T-cell (primary cell): ENCODE results near the gene ENPP1. TPM values are rescaled to one million over a fixed set of nuclear protein-coding genes. Genes with fewer than 3 reads are reported as not detected.

Experiments
- ATAC-seq, 4 experiments: fragments of 200-7000 bp in 3 of 4; fragments of 150-1000 bp in 1 of 4; cut with Tn5 transposase; replicated peaks in 1 of 4; 1 replicate in 3 of 4; 2 replicates in 1 of 4; pipeline ENCODE4 v1.10.0; 2021; ENCODE audit warnings: moderate library complexity in 3 of 4, mild to moderate bottlenecking in 2 of 4, moderate number of reproducible peaks in 1 of 4
- CTCF ChIA-PET, 2 donors: fragments of 300-600 bp; sonication (Branson Sonifier 250); formaldehyde crosslinking; loops; one replicate each; lab custom pipeline; 2022; ENCODE audit warnings: antibody characterized with exemption in 2 of 2; lab: Charles Lee
- POLR2A ChIA-PET, 2 donors: fragments of 300-600 bp; sonication (Branson Sonifier 250); formaldehyde crosslinking; loops; one replicate each; lab custom pipeline; 2022; ENCODE audit warnings: antibody characterized with exemption in 2 of 2; lab: Charles Lee
- DNase-seq, 35 experiments: peaks; one replicate each; pipeline versions ENCODE4 v3.0.0 to v3.0.0-alpha.2; 2013 to 2023
- H3K27ac ChIP-seq: one replicate; pipeline ENCODE4 v1.5.1; 2013; ENCODE audit warnings: low read length
- H3K27me3 ChIP-seq, 2 experiments: replicated peaks in 1 of 2; 1 replicate in 1 of 2; 2 replicates in 1 of 2; pipeline versions ENCODE4 v1.6.1 to v1.7.0; 2013; ENCODE audit warnings: low read length in 1 of 2, mixed read lengths in 1 of 2; ENCODE audit not compliant: control insufficient read depth in 2 of 2, insufficient read depth in 2 of 2; ENCODE audit errors: extremely low read depth in 1 of 2
- H3K36me3 ChIP-seq, 2 donors: 1 replicate in 1 of 2; 2 replicates in 1 of 2; pipeline versions ENCODE4 v1.6.1 to v1.7.0; 2013; ENCODE audit warnings: low read length in 1 of 2; ENCODE audit not compliant: control insufficient read depth in 2 of 2, insufficient read depth in 1 of 2; ENCODE audit errors: extremely low read depth in 1 of 2
- H3K4me1 ChIP-seq, 2 experiments: 1 replicate in 1 of 2; 2 replicates in 1 of 2; pipeline versions ENCODE4 v1.6.1 to v1.7.0; 2013; ENCODE audit warnings: low read length in 2 of 2, mixed read lengths in 1 of 2; ENCODE audit not compliant: insufficient read depth in 2 of 2, control insufficient read depth in 1 of 2; ENCODE audit errors: extremely low read depth in 1 of 2
- H3K4me3 ChIP-seq, 2 donors: 1 replicate in 1 of 2; 2 replicates in 1 of 2; pipeline versions ENCODE4 v1.5.1 to v1.7.0; 2013; ENCODE audit warnings: mild to moderate bottlenecking in 2 of 2, low read length in 1 of 2, moderate library complexity in 1 of 2; ENCODE audit not compliant: control insufficient read depth in 1 of 2; ENCODE audit errors: extremely low read depth in 1 of 2
- H3K9me3 ChIP-seq: 2 replicates; pipeline ENCODE4 v1.7.0; 2013
- H3K27ac Mint-ChIP-seq, 2 donors: one replicate each; pipeline ENCODE4 v1.8.0; 2020 to 2021; ENCODE audit warnings: mild to moderate bottlenecking in 2 of 2, mixed read lengths in 2 of 2
- H3K27me3 Mint-ChIP-seq, 2 donors: one replicate each; pipeline ENCODE4 v1.8.0; 2021 to 2022; ENCODE audit warnings: mixed read lengths in 2 of 2
- H3K36me3 Mint-ChIP-seq: one replicate; pipeline ENCODE4 v1.8.0; 2021; ENCODE audit warnings: mixed read lengths
- H3K4me1 Mint-ChIP-seq, 3 donors: one replicate each; pipeline ENCODE4 v1.8.0; 2020 to 2022; ENCODE audit warnings: mixed read lengths in 3 of 3, mild to moderate bottlenecking in 1 of 3
- H3K4me3 Mint-ChIP-seq, 3 donors: one replicate each; pipeline ENCODE4 v1.8.0; 2020 to 2022; ENCODE audit warnings: mild to moderate bottlenecking in 3 of 3, mixed read lengths in 3 of 3, moderate library complexity in 3 of 3
- H3K9me3 Mint-ChIP-seq, 3 donors: one replicate each; pipeline ENCODE4 v1.8.0; 2020 to 2022; ENCODE audit warnings: mixed read lengths in 3 of 3
- WGBS: methylation state at CpG from one replicate; pipeline ENCODE4 v1.1.5; 2013; ENCODE audit warnings: missing lambda C conversion rate; ENCODE audit not compliant: insufficient coverage; 5-methylcytosine and 5-hydroxymethylcytosine counted together
- total RNA-seq, 35 experiments: library from RNA in 6 of 35; stranded (reverse) in 6 of 35; fragments of 120-200 nt in 1 of 35; gene quantifications; one replicate each; pipeline versions ENCODE4 v1.2.1 to v1.2.4 and lab custom pipeline; 2013 to 2026

Gene ENPP1
- total RNA-seq, 5 donors from 2014 or later (not counting 1 experiment from before 2014, with no cell fraction given): 0.15 to 0.47 (median 0.35) TPM

DNA sequence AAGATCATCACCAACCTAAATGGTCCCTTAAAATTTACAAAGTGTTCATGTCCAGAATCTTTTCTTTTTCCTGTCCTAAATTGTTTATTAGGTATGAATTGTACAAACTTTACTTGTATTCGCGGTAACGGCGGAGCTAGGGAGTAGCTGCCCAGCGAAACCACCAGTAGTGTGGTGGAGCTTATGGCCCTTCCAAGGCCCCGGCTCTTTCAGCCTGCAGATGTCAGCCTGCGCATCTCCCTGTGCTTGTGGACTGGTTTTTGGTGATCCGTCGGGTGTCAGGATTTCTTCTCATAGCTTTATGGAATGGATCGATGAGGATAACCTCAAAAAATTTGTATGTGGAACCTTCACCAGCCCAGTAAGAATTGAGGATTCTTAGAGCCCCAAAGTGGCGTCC lies 27.2 kb upstream of the ENPP1 start:
- Histone ChIP-seq H3K9me3 (no peaks in the 10 kb centered on the region), H3K27me3 (peaks cover 0 to 8% of the 10 kb centered on the region in 2 experiments), H3K36me3 (no peaks in the 10 kb centered on the region), H3K4me3 (no peak overlapping the region), H3K4me1 (no peaks in the 10 kb centered on the region), H3K27ac (no peak overlapping the region)
- Mint-ChIP-seq H3K27me3 (peaks cover 9 to 20% of the 10 kb centered on the region in 2 donors), H3K9me3 (no peaks in the 10 kb centered on the region), H3K4me1 (no peaks in the 10 kb centered on the region), H3K27ac (no peak overlapping the region), H3K4me3 (no peak overlapping the region), H3K36me3 (no peaks in the 10 kb centered on the region)
- ChIA-PET CTCF (no interaction called here), POLR2A (interaction anchor here in 1 of 2 donors (0.6 kb wide), 1 partner anchor 57 kb away, joined by 11 read pairs; no protein-coding TSS in a partner anchor)
- ATAC-seq: no peak
- WGBS: 81% methylated on average over 9 of the region's 11 CpGs
- no peak for DNase-seq

DNA sequence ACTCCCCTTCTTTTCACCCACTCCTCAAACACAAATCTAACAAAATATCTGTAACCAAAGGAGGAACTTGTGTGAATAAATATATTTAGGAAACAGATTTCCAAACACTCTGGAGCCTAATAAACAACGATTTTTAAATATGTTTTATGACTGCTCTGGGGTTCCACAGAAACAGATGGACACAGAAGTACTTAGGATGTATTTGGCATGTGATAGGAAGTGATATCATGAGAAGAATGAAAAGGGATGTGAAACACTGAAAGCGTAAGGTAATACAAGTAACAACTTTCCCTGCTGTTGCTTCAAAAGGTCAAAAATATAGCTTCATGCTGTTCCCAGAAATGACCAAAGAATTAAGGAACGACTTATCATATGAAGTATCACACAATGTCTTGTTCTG lies 26.1 kb upstream of the ENPP1 start:
- Mint-ChIP-seq H3K27me3 (peaks cover 9 to 20% of the 10 kb centered on the region in 2 donors), H3K9me3 (no peaks in the 10 kb centered on the region), H3K4me3 (no peak overlapping the region), H3K4me1 (no peaks in the 10 kb centered on the region), H3K27ac (no peak overlapping the region), H3K36me3 (no peaks in the 10 kb centered on the region)
- H3K4me3 ChIP-seq: no peak overlapping the region
- H3K36me3 ChIP-seq: no peaks in the 10 kb centered on the region
- H3K4me1 ChIP-seq: no peaks in the 10 kb centered on the region
- WGBS: 75% methylated on average over 2 of the region's 3 CpGs
- ChIA-PET POLR2A (interaction anchor here in 1 of 2 donors (0.6 kb wide), 1 partner anchor 841 kb away, joined by 3 read pairs; no protein-coding TSS in a partner anchor), CTCF (interaction anchor here in 1 of 2 donors (0.7 kb wide), 1 partner anchor 151 kb away, joined by 6 read pairs; no protein-coding TSS in a partner anchor)
- peaks cover 0 to 8% of the 10 kb centered on the region in 2 experiments for H3K27me3 ChIP-seq
- ATAC-seq (no peak), DNase-seq (no peak)
- H3K9me3 ChIP-seq: no peaks in the 10 kb centered on the region
- H3K27ac ChIP-seq: no peak overlapping the region

DNA sequence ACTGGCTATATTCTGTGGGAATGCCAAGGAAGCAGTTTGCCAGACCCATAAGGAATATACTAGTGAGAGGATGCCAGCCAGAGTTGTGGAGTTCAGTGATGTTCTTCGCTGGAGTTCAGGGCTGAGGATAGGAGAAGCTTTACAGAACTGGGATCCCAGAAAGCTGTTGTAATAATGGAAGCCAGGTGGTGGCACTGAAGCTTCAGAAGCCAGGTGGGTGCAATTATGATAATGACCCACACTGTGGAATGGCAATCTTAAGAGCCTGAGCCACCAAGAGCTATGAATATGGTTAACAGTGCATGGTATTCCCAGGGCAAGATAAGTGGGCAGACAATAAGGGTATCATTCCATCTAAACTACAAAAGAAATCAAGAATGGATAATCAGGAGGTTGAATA lies 25.1 kb upstream of the ENPP1 start:
- CTCF ChIA-PET: interaction anchor here in 1 of 2 donors (0.6 kb wide), 1 partner anchor 134 kb away, joined by 4 read pairs; no protein-coding TSS in a partner anchor
- no peak overlapping the region for H3K27ac ChIP-seq
- 75% methylated on average over 1 of the region's 1 CpG for WGBS

DNA sequence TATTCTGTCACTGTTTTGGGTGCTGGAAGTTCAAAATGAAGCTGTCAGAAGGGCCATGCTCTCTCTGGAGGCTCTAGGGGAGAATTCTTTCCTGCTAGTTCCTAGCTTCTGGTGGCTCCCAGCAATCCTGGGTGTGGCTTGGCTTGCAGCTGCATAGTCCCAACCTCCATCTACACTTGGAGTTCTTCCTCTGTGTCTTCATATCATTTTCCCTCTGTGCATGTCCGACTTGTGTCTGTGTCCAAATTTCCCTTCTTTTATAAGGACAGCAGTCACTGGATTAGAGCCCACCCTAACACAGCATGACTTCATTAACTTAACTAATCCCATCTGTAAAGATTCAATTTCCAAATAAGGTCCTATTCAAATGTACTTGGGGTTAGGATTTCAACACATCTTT lies 23.3 kb upstream of the ENPP1 start:
- peaks cover 0 to 6% (median 4%) of the 10 kb centered on the region in 3 donors for H3K4me1 Mint-ChIP-seq
- no peak overlapping the region for H3K27ac ChIP-seq
- ATAC-seq (no peak), DNase-seq (no peak)
- no peak overlapping the region for H3K27ac Mint-ChIP-seq
- peaks cover 9 to 12% of the 10 kb centered on the region in 2 donors for H3K27me3 Mint-ChIP-seq
- peaks cover 0 to 6% of the 10 kb centered on the region in 2 experiments for H3K27me3 ChIP-seq
- ChIA-PET POLR2A (no interaction called here), CTCF (no interaction called here)
- no CpG with 5 or more reads among the region's 1 CpG for WGBS
- H3K9me3 ChIP-seq: no peaks in the 10 kb centered on the region
- no peaks in the 10 kb centered on the region for H3K36me3 Mint-ChIP-seq
- H3K4me3 Mint-ChIP-seq: no peak overlapping the region
- H3K4me1 ChIP-seq: no peaks in the 10 kb centered on the region
- H3K36me3 ChIP-seq: no peaks in the 10 kb centered on the region
- no peak overlapping the region for H3K4me3 ChIP-seq
- no peaks in the 10 kb centered on the region for H3K9me3 Mint-ChIP-seq

More for the DNA sequence above, 25.1 kb upstream of the ENPP1 start:
- H3K4me1 Mint-ChIP-seq: no peaks in the 10 kb centered on the region
- ATAC-seq (no peak), DNase-seq (no peak)
- peaks cover 9 to 20% of the 10 kb centered on the region in 2 donors for H3K27me3 Mint-ChIP-seq
- Histone ChIP-seq H3K4me1 (no peaks in the 10 kb centered on the region), H3K27me3 (peaks cover 0 to 7% of the 10 kb centered on the region in 2 experiments), H3K4me3 (no peak overlapping the region), H3K9me3 (no peaks in the 10 kb centered on the region), H3K36me3 (no peaks in the 10 kb centered on the region)
- no peaks in the 10 kb centered on the region for H3K36me3 Mint-ChIP-seq
- no peaks in the 10 kb centered on the region for H3K9me3 Mint-ChIP-seq
- H3K4me3 Mint-ChIP-seq: no peak overlapping the region
- POLR2A ChIA-PET: no interaction called here
- H3K27ac Mint-ChIP-seq: no peak overlapping the region

DNA sequence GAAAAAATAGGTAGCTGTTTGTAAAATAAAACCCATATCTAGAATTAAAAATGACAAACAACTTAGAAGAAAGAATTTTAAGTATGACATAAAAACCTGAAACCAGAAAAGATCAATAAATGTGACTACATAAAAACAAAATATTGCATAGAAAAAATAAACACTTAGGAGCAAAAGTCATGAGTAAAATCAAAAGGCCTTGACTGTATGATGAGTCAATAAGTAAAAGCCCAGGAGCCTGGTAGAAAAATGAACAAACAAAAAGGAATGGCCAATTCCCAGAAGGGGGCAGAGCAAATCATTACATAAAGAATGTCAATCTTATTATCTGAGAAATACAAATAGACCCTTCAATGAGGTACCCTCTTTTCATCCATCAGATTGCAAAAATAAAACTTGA lies 20.7 kb upstream of the ENPP1 start:
- POLR2A ChIA-PET: no interaction called here
- no peaks in the 10 kb centered on the region for H3K36me3 Mint-ChIP-seq
- ATAC-seq: no peak

DNA sequence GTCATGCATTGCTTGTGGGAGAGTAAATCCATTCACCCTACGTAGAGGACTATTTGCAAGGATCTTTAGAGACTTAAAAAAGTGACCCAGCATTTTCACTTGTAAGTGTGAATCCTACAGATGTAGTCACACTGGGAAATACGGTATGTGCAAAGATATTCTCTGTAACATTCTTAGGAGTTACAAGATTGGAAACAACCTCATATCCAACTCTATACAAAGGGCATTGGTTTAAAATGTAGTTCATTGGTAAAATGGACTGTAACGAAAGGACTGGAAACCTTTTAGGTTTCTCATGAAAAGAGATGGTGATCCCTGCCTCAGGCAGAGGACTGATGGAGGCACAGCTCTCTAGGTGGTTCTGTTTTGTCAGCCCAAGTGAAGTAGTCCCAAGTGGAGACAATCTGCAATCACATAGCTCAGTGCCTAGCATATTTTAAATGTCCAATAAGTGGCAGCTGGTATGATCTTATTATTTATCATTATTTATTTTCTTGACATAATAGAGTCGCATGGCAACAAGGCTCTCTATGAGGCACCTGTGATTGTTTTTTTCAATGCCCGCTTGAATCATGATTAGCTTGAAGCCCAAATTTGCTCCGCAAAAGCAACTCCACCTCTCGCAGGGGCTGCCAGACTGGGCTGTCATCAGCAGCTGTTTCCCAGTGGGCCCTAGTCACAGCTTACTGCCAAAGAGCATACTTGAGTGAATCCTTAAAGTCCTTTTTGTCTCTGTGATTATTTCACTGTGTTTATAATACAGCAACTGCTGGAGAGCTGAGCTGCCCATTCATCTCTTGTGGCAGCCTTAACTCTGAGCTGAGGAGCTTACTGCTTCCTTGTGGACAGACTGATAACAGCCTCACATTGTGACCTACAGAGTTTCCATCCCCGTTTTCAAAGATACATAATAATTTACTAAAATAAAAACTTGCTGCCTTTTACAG lies 19.8 kb upstream of the ENPP1 start:
- no peak overlapping the region for H3K4me3 ChIP-seq
- no peak overlapping the region for H3K27ac ChIP-seq
- H3K9me3 Mint-ChIP-seq: no peaks in the 10 kb centered on the region
- POLR2A ChIA-PET: no interaction called here
- no peaks in the 10 kb centered on the region for H3K36me3 Mint-ChIP-seq
- 100% methylated on average over 4 of the region's 8 CpGs for WGBS
- DNase-seq (no peak), ATAC-seq (no peak)
- no peaks in the 10 kb centered on the region for H3K9me3 ChIP-seq
- H3K4me1 Mint-ChIP-seq: peaks cover 0 to 6% (median 4%) of the 10 kb centered on the region in 3 donors
- H3K36me3 ChIP-seq: no peaks in the 10 kb centered on the region
- peaks cover 3 to 12% of the 10 kb centered on the region in 2 donors for H3K27me3 Mint-ChIP-seq
- no peak overlapping the region for H3K4me3 Mint-ChIP-seq
- CTCF ChIA-PET: no interaction called here
- no peaks in the 10 kb centered on the region for H3K4me1 ChIP-seq
- H3K27me3 ChIP-seq: no peaks in the 10 kb centered on the region
- no peak overlapping the region for H3K27ac Mint-ChIP-seq

More for the DNA sequence above, 20.7 kb upstream of the ENPP1 start:
- H3K27ac Mint-ChIP-seq: no peak overlapping the region
- no peak for DNase-seq
- peaks cover 9 to 12% of the 10 kb centered on the region in 2 donors for H3K27me3 Mint-ChIP-seq
- H3K4me1 Mint-ChIP-seq: peaks cover 0 to 6% (median 4%) of the 10 kb centered on the region in 3 donors
- no peak overlapping the region for H3K4me3 Mint-ChIP-seq
- Histone ChIP-seq H3K4me3 (no peak overlapping the region), H3K4me1 (no peaks in the 10 kb centered on the region), H3K36me3 (no peaks in the 10 kb centered on the region), H3K27me3 (no peaks in the 10 kb centered on the region), H3K27ac (no peak overlapping the region), H3K9me3 (no peaks in the 10 kb centered on the region)
- CTCF ChIA-PET: no interaction called here
- H3K9me3 Mint-ChIP-seq: no peaks in the 10 kb centered on the region
